Mucosa of descending colon (tissue), 3 donors: Measurements from ENCODE around the gene OR4A16. TPM values are rescaled to one million over a fixed set of nuclear protein-coding genes. Genes with fewer than 3 reads are reported as not detected.

Experiments used
- total RNA-seq, 3 donors: library from RNA; stranded (reverse); fragmentation: NEBNext Ultra II Directional in 2 of 3; extraction: Animal tissue kit (Norgen Biotek cat#: 25700) in 2 of 3; gene quantifications; one replicate each; pipeline versions ENCODE4 v1.2.1 to v1.2.4, GENCODE V29; 2021 to 2023
- donor health status: DM: no; HTN: no; CAD: no; lungs with moderate emphysema.
- donor health status: DM: no; HTN: no; CAD: no.
- donor health status: DM: no; HTN: yes; CAD: no.

OR4A16 gene
- total RNA-seq, 3 donors from 2014 or later: not detected

Other genes starting within 250 kb of the OR4A16 start
- not detected for gene TRIM48, start 81.0 kb upstream of the OR4A16 start, total RNA-seq
- not detected for gene OR4A15, start 24.8 kb downstream of the OR4A16 start, total RNA-seq
- not detected for gene OR4C15, start 211.3 kb downstream of the OR4A16 start, total RNA-seq
- not detected for gene OR4C16, start 228.9 kb downstream of the OR4A16 start, total RNA-seq